Activated naive CD4-positive, alpha-beta T cell treated with anti-CD3 and anti-CD28 coated beads, Interleukin-2, amount 50 U/mL, for 16 hours (primary cell): Measurements from ENCODE around the gene CCDC157.
A peak's percentile ranks its signal among the peaks of the same experiment; 100 is the strongest.
"Not testable (repeated sequence)": the region's sequence is repeated elsewhere in the genome, so short reads cannot be mapped to it uniquely, and the experiment has no call there.

Source experiments
- DNase-seq: peaks from one replicate; pipeline ENCODE4 v3.0.0-alpha.2; 2020

The CCDC157 gene

GRCh38 chr22:30326255-30326705, 30.5 kb upstream of the CCDC157 start:
- no peak for DNase-seq

- peak; percentile 94 for DNase-seq
Measured at GRCh38 chr22:30326706-30327362, 30.0 kb upstream of the CCDC157 start, which contains the start of gene TBC1D10A. Gene TBC1D10A, minus strand, starts transcription at chr22:30326941. Its CDS starts 60 bp downstream, at chr22:30326881.

DNA sequence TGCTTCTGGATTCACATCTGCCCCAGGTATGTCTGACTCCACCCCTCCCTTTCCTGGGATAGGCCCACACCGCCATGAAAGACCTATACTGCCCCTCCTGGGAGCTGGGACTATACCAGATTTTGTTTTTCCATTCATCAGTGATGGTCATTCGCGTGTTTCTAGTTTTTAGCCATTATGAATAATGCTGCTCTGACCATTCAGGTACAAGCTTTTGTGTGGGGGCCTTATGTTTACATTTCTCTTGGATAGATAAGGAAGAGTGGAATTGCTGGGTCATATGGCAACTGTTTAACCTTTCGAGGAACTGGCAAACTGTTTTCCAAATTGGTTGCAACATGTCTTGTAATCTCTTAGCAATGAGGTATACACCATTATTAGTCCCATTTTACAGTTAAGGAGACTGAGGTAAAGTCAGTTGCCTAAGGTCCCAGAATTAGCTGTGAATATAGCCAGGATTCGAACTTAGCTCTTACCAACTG, 28.9 kb upstream of the CCDC157 start:
- DNase-seq, result no peak

DNA sequence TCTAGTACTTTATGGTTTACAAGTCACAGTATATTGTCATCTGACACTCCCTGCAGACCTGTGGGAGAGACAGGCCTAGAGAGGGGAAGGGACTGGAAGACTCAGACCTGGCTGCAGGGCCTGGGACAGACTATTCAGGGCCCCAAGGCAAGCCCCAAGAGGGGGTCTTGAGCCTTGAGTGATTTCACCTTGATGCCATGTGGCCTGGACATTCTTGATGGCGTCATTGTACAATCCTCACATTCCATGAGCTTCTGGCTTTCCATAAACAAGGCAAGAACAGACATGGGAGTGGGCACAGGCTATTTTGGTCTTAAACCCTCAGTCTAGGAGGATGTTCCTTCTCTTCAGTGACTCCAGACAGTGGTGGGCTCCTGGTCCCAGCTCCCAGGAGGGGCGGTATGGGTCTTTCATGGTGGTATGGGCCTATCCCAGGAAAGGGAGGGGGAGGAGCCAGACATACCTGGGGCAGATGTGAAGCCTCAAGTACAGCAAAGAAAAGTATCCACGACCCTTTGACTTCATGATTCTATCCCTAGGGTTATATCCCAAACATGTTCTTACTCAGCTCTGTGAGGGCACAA, 28.2 kb upstream of the CCDC157 start:
- no peak for DNase-seq

GRCh38 chr22:30332551-30332950, 24.3 kb upstream of the CCDC157 start:
- no peak for DNase-seq

DNA sequence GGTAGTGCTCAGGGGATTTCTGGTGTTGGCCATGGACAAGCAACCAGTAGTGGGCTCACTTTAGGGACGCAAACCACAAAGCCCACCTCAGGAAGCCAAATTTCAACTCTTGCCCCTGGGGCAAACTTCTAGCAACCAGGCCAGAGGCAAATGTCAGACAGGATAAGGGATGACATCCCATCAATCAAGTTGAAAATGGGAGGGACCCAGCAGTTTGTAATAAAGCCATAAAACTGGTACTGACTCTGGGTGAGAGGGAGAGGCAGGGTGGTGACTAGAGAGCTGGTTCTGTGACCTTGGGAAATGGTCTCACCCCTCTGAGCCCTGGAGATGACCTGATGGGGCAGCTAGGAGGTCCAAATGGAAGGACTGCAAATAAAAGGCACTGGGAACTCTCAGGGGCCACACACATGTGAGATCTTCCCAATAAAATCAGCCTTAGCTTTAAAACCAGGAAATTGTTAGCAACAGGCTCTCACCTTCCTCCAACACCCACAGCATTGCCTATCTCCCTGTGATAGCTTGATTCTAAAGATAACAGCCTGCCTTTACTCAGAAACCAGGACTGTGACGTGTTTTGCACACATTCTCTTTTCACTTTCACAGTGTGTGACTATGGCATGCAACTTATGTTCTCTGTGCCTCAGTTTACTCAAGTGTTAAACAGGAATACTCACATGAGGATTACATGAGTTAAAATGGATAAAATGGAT, 23.7 kb upstream of the CCDC157 start:
- no peak for DNase-seq

GRCh38 chr22:30333707-30334087, 23.1 kb upstream of the CCDC157 start:
- DNase-seq, result no peak

DNA sequence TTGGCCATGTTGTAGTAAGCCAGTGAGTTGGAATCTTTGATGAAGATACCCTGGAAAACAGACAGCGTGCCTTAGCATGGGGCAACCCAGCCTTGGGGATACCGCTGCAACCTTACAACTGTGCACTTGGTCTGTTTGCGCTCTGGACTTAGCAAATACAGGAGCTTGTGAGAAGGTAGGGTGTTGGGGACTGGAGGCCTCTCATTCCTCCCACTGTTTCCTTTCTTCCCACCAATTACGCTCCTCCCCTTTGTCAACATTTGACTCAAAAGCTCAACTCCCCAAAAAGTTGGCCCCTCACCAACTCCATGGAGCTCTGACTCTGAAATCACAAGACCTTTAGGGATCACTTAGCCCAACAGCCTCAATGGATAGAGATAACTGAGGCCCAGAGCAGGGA, 22.2 kb upstream of the CCDC157 start:
- DNase-seq, result no peak

- no peak for DNase-seq
Measured at GRCh38 chr22:30335236-30335635, 21.6 kb upstream of the CCDC157 start.

DNA sequence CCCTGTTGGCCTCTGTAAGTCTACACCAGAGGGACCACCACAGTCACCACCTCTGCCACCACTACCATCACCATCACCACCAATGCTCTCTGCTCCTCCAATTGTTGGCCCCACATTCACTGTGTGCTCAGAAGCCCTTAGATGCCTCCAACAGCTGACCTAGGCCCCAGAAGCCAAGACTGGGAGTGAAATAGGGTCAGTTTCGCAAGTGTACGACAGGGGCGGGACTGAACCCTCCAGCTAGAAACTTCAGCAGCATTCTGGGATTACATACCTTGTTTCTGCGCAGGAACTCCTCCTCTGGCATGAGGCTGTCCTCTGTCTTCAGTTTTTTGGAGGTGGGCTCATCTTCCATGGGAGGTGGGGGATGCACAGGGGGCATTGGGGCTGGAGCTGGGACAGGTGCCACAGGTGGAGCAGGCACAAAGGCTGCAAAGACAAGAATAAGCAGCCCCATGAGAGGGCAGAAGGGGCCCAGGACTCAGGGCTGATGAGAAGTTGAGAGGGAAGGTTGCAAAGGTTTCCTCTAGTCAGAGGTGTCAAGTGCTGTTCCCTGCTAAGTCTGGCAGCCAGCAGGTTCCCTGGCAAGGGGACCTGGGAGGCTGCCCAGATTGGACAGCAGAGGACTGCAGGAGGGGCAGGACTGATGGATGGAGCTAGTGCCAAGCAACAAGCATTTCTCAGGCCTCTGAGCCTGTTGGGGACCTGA, 19.9 kb upstream of the CCDC157 start:
- DNase-seq, result no peak

- DNase-seq, result no peak
Measured at GRCh38 chr22:30337461-30337778, 19.4 kb upstream of the CCDC157 start.

GRCh38 chr22:30338341-30338740, 18.5 kb upstream of the CCDC157 start:
- DNase-seq, result not testable (repeated sequence)

GRCh38 chr22:30338802-30339201, 18.0 kb upstream of the CCDC157 start:
- DNase-seq, result no peak

DNA sequence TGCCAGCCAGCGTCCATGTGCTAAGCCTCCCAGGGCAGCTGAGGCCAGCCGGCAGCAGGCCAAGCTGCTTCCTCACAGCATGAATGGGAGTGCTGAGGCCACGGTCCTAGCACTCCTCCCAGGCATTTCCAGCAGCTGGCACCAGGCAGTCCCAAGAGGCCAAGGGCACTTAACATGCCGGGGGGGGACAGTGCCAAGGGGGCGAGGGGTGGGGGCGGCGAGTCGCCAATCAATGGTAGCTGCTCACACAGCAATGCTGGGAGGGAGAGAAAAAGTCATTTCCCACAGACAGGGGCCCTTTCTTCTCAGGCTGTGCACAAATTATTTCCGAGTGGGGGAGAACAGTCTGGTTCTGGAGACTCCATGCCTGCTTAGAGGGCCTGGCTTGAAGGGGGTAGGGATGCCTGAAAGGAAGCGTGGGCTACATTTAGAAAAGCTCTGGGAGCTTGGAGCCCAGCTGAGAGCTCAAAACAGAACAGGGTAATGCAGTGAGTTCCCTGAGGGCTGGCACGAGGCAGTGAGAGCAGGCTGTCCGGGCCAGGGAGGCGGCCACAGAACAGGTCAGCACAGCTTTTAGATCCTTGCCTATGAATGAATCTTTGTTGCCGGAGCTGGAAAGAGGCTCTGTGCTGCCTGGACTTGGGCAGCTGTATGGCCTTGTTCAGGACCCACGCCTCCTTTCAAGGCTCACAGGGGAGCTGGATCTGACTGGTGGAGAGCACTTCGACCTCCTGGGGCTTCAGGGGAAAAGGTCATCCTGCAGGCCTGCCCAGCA, 15.7 kb upstream of the CCDC157 start:
- DNase-seq, result no peak

DNA sequence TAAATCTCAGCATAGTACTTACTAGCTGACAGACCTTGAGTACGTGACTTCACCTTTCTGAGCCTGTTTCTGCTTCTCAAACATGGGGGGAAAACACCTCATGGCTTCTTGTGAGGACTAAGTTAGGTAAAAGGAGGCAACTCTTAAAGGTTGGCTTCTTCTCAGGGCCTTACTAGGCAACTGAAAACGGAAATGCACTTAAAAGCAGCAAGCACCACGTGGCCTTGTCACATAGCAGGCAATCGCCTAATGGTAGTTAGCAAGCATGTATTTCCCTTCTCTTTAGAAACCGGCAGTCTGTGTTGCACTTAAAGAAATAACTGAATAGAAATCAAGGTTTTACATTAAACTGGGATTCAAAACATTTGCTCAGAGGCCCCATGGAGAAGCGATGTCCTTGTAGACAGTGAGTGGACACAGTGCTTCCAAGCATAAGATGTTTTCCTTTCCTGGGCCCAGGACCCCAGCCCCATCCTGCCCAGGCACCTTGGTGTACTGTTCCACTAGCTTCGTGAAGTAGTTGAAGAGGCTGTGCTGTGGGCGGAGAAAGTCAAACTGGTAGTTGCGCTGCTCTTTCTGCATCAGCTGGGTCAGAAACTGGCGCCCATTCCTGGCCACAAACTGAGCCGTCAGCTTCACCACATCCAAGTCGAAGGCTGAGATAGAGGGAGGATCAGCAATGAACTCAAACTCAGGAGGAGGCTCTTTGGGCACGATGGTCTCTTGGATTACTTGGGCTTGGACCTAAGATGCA, 12.2 kb upstream of the CCDC157 start:
- no peak for DNase-seq

DNA sequence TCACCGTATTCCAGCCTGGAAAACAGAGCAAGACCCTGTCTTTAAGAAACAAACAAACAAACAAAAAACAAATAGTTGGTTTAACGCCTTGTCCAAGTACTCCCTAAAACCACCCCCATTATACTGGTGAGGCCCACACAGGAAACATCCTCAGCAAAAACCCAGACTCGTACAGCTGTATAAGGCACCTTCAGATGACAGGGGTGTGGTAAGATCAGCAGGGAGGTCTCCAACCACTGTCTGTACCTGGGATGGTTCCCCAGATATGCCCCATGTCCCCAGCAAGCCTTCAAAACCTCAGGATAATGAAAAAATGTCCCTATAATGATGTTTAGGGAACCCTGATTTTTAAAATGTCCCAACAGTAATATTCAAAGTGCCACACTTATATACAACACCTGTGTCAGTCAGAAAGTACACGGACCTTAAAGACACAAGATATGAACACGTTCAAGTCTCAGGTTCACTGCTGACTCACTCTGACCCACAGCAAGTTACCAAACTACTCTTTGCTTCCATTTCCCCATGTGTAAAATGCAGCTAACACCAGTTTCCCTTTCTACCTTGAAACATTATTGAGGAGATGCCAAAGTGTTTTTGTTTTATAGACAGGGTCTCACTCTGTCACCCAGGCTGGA, 9.4 kb upstream of the CCDC157 start:
- no peak for DNase-seq

GRCh38 chr22:30348404-30348803, 8.4 kb upstream of the CCDC157 start:
- no peak for DNase-seq

DNA sequence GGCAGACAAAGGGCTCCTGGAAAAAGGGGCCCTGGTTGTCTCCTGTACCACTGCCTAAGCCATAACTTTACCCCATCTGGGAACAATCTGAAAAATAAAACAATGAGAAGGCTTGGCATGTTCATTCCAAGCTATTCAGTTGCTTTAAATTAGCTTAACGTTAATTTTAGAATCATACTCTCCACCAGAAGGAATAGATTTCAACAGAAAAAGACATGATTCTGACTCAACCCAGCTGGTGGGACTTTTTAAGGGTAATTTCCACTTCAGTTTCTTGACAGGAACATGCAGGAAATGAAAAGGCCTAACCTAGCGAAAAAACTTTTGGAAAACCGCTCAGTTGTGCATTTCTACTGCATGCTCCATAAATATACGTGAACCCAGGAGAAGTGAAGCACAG, 8.0 kb upstream of the CCDC157 start:
- DNase-seq, result no peak

GRCh38 chr22:30351226-30351625, 5.6 kb upstream of the CCDC157 start:
- no peak for DNase-seq

GRCh38 chr22:30354644-30355043, 2.2 kb upstream of the CCDC157 start:
- DNase-seq, result no peak

DNA sequence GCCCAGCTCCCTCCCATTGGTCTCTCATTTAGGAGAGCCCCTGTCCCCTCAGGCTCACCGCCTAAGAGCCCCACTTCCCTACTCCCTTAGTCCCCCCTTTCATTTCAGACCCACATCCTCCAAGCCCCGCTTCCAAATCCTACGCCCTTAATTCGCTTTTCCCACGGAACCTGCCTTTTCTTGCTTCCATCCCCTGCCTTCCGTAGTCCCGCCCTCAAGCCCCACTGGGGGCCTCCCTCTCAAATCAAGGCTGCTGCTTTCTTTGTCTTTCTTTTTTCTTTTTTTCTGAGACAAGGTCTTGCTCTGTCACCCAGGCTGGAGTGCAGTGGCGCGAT, 396 bp downstream of the CCDC157 start:
- DNase-seq, result peak; percentile 28
